ENCODE data around the gene TTC27.
A peak's percentile ranks its signal among the peaks of the same experiment; 100 is the strongest.
"Not testable (repeated sequence)": the region's sequence is repeated elsewhere in the genome, so short reads cannot be mapped to it uniquely, and the experiment has no call there.

Gene TTC27

DNA sequence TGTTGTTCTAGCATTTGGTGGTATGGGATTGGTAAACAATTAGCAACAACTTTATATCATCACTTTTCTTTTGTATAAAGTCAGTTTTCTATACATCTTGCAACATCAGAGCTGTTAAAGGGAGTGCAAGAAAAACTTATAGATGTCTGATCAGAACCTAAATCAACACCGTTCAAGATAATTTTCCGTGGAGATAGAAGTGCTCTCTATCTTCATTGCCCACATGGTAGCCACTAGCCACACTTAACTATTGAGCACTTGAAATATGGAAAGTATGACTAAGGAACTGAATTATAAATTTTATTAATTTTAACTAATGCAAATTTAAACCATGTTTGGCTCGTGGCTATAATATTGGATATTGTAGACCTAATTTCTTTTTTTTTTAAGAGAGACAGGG, 5.2 kb downstream of the TTC27 start:
- Mint-ChIP-seq H3K27me3 (no peaks in the 10 kb centered on the region), H3K4me3 (no peak overlapping the region), H3K36me3 (peaks cover 21 to 26% of the 10 kb centered on the region in 2 donors), H3K27ac (no peak overlapping the region), H3K4me1 (peaks cover 7 to 18% of the 10 kb centered on the region in 2 donors), H3K9me3 (no peaks in the 10 kb centered on the region)
- ATAC-seq (replicated peaks) (no peak), DNase-seq (no peak)

- DNase-seq; H3K27ac Mint-ChIP-seq; H3K27me3 Mint-ChIP-seq; ATAC-seq (replicated peaks); H3K4me3 Mint-ChIP-seq; H3K9me3 Mint-ChIP-seq; H3K4me1 Mint-ChIP-seq: not testable (repeated sequence)
- H3K36me3 Mint-ChIP-seq = peaks cover 23 to 37% of the 10 kb centered on the region in 2 donors
These were observed 10.7 kb downstream of the TTC27 start for GRCh38 chr2:32638548-32638947.

- no peak overlapping the region for H3K27ac Mint-ChIP-seq
- ATAC-seq (replicated peaks) (no peak), DNase-seq (no peak)
- no peaks in the 10 kb centered on the region for H3K27me3 Mint-ChIP-seq
- peaks cover 24 to 39% of the 10 kb centered on the region in 2 donors for H3K36me3 Mint-ChIP-seq
- no peaks in the 10 kb centered on the region for H3K9me3 Mint-ChIP-seq
- no peak overlapping the region for H3K4me3 Mint-ChIP-seq
- no peaks in the 10 kb centered on the region for H3K4me1 Mint-ChIP-seq
These were observed 13.3 kb downstream of the TTC27 start for GRCh38 chr2:32641180-32641579.

GRCh38 chr2:32647180-32647651, 19.4 kb downstream of the TTC27 start:
- Mint-ChIP-seq H3K4me1 (peaks cover 0 to 3% of the 10 kb centered on the region in 2 donors), H3K9me3 (no peaks in the 10 kb centered on the region), H3K4me3 (no peak overlapping the region), H3K27me3 (no peaks in the 10 kb centered on the region), H3K36me3 (peaks cover 31 to 40% of the 10 kb centered on the region in 2 donors), H3K27ac (no peak overlapping the region)
- DNase-seq (no peak), ATAC-seq (replicated peaks) (no peak)

DNA sequence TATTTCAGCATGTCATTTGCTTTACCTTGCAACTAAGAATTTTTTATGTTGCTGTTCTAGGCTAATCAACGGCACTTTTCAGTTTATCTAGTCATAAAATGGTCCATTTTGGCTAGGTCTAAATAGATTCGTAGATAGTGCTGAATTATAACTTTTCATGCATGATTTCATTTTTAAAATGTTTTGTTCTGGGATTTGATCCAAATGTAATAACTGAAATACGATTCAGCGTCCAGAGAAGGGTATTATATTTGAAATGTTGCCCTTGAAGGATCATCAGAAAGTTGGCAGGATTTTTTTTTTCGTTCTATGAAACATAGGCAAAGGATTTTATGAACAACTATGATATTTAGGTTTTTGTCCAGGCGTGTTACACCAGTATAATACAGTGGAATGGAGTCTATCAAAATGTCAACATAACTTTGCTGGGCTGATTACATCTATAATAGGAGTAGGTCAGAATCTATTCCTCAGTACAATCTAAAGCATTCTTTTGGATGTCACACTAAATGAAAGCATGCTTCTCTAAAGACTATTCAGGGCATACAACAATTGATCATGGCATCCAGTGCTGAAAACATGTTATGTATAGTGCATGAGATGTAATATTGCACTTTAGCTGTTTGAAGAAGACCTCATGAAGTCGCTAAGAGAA, 24.8 kb downstream of the TTC27 start:
- DNase-seq = no peak
- Mint-ChIP-seq H3K27me3 (no peaks in the 10 kb centered on the region), H3K4me3 (no peak overlapping the region), H3K36me3 (peaks cover 32 to 57% of the 10 kb centered on the region in 2 donors), H3K9me3 (no peaks in the 10 kb centered on the region), H3K27ac (no peak overlapping the region), H3K4me1 (peaks cover 0 to 3% of the 10 kb centered on the region in 2 donors)
- no peak for ATAC-seq (replicated peaks)

DNA sequence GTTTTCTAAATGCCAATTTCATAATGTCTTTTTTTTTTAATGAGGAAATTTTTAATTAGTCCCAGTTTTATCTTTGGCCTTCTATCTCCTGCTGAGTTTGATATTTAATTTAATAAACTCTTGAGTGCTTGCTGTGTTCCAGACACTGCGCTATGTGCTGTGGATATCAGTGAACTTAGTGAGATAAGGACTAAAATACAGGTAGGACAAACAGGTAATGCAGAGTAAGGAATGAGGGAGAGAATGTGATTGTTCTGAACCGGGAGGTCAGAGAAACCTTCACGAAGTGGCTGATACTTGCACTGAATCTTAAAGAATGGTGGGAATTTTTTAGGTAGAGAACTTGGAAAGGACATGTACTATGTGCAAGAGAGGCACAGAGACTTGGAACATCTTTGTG, 28.2 kb downstream of the TTC27 start:
- Mint-ChIP-seq H3K27me3 (no peaks in the 10 kb centered on the region), H3K36me3 (peaks cover 41 to 65% of the 10 kb centered on the region in 2 donors), H3K4me1 (peaks cover under 1 to 5% of the 10 kb centered on the region in 2 donors), H3K4me3 (no peak overlapping the region), H3K9me3 (no peaks in the 10 kb centered on the region), H3K27ac (no peak overlapping the region)
- ATAC-seq (replicated peaks) (no peak), DNase-seq (no peak)

GRCh38 chr2:32663864-32664263, 36.0 kb downstream of the TTC27 start:
- Mint-ChIP-seq H3K4me3 (no peak overlapping the region), H3K9me3 (no peaks in the 10 kb centered on the region), H3K36me3 (peaks cover 30 to 54% of the 10 kb centered on the region in 2 donors), H3K27me3 (no peaks in the 10 kb centered on the region), H3K4me1 (peaks cover 7 to 14% of the 10 kb centered on the region in 2 donors), H3K27ac (no peak overlapping the region)
- no peak for DNase-seq
- ATAC-seq (replicated peaks) = no peak

- H3K4me1 Mint-ChIP-seq = peaks cover 2 to 4% of the 10 kb centered on the region in 2 donors
- no peak for DNase-seq
- H3K9me3 Mint-ChIP-seq = no peaks in the 10 kb centered on the region
- no peak for ATAC-seq (replicated peaks)
- no peak overlapping the region for H3K27ac Mint-ChIP-seq
- peaks cover 12 to 48% of the 10 kb centered on the region in 2 donors for H3K36me3 Mint-ChIP-seq
- no peak overlapping the region for H3K4me3 Mint-ChIP-seq
- no peaks in the 10 kb centered on the region for H3K27me3 Mint-ChIP-seq
These were observed 38.9 kb downstream of the TTC27 start for GRCh38 chr2:32666704-32667103.

DNA sequence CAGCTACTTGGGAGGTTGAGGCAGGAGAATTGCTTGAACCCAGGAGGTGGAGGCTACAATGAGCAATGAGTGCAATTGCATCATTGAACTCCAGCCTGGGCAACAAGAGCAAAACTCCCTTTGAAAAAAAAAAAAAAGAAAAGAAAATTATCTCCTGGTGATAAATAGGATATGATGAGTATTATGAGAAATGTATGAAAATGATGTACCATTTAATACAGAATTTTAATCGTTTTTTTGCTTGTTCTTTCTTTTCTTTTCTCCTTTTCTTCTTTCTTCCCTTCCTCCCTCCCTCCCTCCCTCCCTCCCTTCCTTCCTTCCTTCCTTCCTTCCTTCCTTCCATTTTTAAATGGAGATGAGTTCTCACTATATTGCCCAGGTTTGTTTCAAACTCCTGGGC, 40.4 kb downstream of the TTC27 start:
- DNase-seq (no peak), ATAC-seq (replicated peaks) (no peak)
- no peaks in the 10 kb centered on the region for H3K4me1 Mint-ChIP-seq
- peaks cover 15 to 53% of the 10 kb centered on the region in 2 donors for H3K36me3 Mint-ChIP-seq
- H3K4me3 Mint-ChIP-seq = no peak overlapping the region
- no peaks in the 10 kb centered on the region for H3K9me3 Mint-ChIP-seq
- H3K27ac Mint-ChIP-seq = no peak overlapping the region
- no peaks in the 10 kb centered on the region for H3K27me3 Mint-ChIP-seq

DNA sequence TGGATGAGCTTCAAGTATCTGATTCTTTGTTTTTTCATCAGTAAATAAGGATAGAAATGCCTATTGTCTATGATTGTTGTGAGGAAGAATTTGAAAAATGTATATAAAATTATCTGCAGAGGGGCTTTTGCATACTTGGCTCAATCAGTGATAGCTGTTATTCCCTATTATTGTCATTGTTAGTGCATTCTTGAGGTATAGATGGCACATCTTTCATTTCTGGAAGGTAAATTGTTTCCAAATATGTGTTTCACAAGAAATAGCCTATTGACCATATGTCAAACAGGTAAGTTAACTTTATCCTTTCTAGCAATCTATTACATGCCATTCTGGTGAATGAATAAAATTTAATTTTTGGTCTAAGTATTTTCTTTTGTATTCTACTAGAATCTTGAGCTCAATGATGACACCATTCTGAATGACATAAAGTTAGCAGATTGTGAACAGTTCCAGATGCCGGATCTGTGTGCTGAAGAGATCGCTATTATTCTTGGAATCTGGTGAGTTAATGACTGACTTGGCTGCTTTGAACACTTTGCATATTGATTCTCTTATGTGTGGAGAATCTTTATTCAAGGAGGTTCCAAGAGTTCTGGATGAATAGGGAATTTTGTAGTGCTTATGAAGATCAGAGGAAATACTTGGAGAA, 44.2 kb downstream of the TTC27 start:
- ATAC-seq (replicated peaks) (no peak), DNase-seq (no peak)
- no peak overlapping the region for H3K4me3 Mint-ChIP-seq
- no peaks in the 10 kb centered on the region for H3K27me3 Mint-ChIP-seq
- no peak overlapping the region for H3K27ac Mint-ChIP-seq
- H3K4me1 Mint-ChIP-seq = no peaks in the 10 kb centered on the region
- H3K9me3 Mint-ChIP-seq = no peaks in the 10 kb centered on the region
- peaks cover 22 to 44% of the 10 kb centered on the region in 2 donors for H3K36me3 Mint-ChIP-seq

GRCh38 chr2:32678825-32679224, 51.0 kb downstream of the TTC27 start:
- ATAC-seq (replicated peaks) (no peak), DNase-seq (no peak)
- no peak overlapping the region for H3K4me3 Mint-ChIP-seq
- no peak overlapping the region for H3K27ac Mint-ChIP-seq
- no peaks in the 10 kb centered on the region for H3K9me3 Mint-ChIP-seq
- H3K4me1 Mint-ChIP-seq = no peaks in the 10 kb centered on the region
- H3K36me3 Mint-ChIP-seq = peaks cover 30 to 41% of the 10 kb centered on the region in 2 donors
- H3K27me3 Mint-ChIP-seq = no peaks in the 10 kb centered on the region

GRCh38 chr2:32680942-32681341, 53.1 kb downstream of the TTC27 start:
- Mint-ChIP-seq H3K4me1 (no peaks in the 10 kb centered on the region), H3K4me3 (no peak overlapping the region), H3K9me3 (no peaks in the 10 kb centered on the region), H3K36me3 (peaks cover 22 to 36% of the 10 kb centered on the region in 2 donors), H3K27me3 (no peaks in the 10 kb centered on the region), H3K27ac (no peak overlapping the region)
- ATAC-seq (replicated peaks) = no peak
- no peak for DNase-seq

DNA sequence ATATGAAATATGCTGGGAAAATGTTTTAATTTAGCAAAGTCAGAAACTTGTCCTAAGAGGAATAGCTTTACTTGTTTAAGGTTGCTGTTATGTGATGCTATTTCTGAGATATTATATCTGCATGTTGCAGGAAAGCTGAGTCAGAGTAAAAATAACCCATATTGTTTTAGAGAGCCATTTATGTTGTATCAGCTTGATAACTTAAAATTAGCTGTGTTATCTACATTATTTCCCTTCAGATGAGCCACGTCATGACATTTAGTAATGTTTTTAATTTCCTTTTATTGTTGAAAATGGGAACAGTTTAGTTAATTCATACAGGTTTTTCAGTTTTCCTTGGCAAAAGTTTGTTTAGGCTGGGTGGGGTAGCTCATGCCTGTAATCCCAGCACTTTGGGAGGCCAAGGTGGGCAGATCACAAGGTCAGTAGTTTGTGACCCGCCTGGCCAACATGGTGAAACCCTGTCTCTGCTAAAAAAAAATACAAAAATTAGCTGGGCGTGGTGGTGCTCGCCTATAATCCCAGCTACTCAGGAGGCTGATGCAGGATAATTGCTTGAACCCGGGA, 55.8 kb downstream of the TTC27 start:
- peaks cover 25 to 44% of the 10 kb centered on the region in 2 donors for H3K36me3 Mint-ChIP-seq
- no peaks in the 10 kb centered on the region for H3K27me3 Mint-ChIP-seq
- ATAC-seq (replicated peaks) (no peak), DNase-seq (no peak)
- H3K9me3 Mint-ChIP-seq = no peaks in the 10 kb centered on the region
- peaks cover 0 to 2% of the 10 kb centered on the region in 2 donors for H3K4me1 Mint-ChIP-seq
- H3K27ac Mint-ChIP-seq = no peak overlapping the region
- no peak overlapping the region for H3K4me3 Mint-ChIP-seq

GRCh38 chr2:32688541-32688940, 60.7 kb downstream of the TTC27 start:
- peaks cover 18 to 21% of the 10 kb centered on the region in 2 donors for H3K36me3 Mint-ChIP-seq
- no peaks in the 10 kb centered on the region for H3K27me3 Mint-ChIP-seq
- DNase-seq (no peak), ATAC-seq (replicated peaks) (peak; percentile 33 to 39)
- H3K9me3 Mint-ChIP-seq = no peaks in the 10 kb centered on the region
- no peak overlapping the region for H3K27ac Mint-ChIP-seq
- H3K4me1 Mint-ChIP-seq = peaks cover 0 to 2% of the 10 kb centered on the region in 2 donors
- H3K4me3 Mint-ChIP-seq = no peak overlapping the region

DNA sequence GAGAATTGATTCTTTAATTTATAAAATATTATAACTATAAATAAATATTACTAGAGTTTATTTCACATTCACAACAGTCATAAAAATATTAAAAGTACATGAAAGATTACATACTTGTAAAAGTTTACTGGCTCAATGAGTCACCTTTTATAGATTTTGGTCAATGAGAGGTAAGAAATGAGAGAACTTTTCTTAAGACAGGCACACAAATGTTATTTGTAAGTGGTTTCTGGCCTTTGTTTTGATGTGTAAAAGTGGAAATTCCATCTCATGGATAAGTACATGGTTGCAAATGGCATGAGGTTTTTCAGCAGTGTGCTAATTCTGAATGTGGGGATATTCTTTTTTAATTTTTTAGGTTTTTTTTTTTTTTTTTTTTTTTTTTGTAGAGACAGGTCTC, 63.8 kb downstream of the TTC27 start:
- DNase-seq (no peak), ATAC-seq (replicated peaks) (no peak)
- no peak overlapping the region for H3K27ac Mint-ChIP-seq
- no peaks in the 10 kb centered on the region for H3K27me3 Mint-ChIP-seq
- no peaks in the 10 kb centered on the region for H3K9me3 Mint-ChIP-seq
- H3K4me3 Mint-ChIP-seq = no peak overlapping the region
- peaks cover 10 to 16% of the 10 kb centered on the region in 2 donors for H3K36me3 Mint-ChIP-seq
- H3K4me1 Mint-ChIP-seq = peaks cover 0 to 2% of the 10 kb centered on the region in 2 donors

Measured in stimulated activated naive B cell treated with anti-CD40 and anti-IgM and Interleukin-4, amounts not matched to agents 10 μg/mL and 1 μg/mL and 100 μg/mL, for 72 hours (primary cell).